HG02973 (cell line): ENCODE results near the gene ADCK1.
"Not testable (repeated sequence)": the region's sequence is repeated elsewhere in the genome, so short reads cannot be mapped to it uniquely, and the experiment has no call there.

Experiments used
- ATAC-seq: cut with Tn5 transposase; IDR thresholded peaks from one replicate; pipeline ENCODE4 v1.9.1; 2021; ENCODE audit warnings: moderate library complexity; ENCODE audit not compliant: unreplicated experiment

ADCK1 gene

GRCh38 chr14:77864085-77864484, 64.2 kb downstream of the ADCK1 start:
- ATAC-seq = no peak

DNA sequence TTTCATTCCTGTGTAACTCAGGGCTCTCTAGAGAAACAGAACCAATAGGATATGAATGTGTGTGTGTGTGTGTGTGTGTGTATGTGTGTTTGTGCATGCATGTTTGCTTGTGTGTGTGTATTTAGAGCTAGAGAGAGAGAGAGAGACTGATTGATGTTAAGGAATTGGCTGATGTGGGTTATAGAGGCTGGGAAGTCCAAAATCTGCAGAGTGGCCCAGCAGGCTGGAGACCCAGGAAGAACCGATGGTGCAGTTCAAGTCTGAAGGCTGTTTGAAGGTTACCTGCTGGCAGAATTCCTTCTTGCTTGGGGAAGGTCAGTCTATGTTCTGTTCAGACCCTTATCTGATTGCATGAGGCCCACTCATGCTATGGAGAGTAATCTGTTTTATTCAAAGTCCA, 64.7 kb downstream of the ADCK1 start:
- ATAC-seq = no peak

DNA sequence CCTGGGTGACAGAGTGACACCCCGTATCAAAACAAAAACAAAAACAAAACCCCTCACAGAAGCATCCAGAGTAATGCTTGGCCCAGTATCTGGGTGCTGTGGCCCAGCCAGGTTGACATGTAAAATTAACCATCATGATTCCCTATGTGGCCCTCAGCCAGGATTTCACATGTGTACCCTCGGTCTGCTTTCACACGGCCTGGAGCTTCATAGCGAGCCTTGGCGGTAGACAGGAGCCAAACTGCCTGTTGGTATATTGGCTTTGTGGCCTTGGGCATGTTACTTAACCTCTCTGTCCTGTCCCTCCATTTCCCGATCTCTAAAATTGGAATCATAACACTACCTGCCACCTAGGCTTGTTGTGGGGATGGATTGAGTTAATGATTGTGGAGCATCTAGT, 65.5 kb downstream of the ADCK1 start:
- ATAC-seq = no peak

DNA sequence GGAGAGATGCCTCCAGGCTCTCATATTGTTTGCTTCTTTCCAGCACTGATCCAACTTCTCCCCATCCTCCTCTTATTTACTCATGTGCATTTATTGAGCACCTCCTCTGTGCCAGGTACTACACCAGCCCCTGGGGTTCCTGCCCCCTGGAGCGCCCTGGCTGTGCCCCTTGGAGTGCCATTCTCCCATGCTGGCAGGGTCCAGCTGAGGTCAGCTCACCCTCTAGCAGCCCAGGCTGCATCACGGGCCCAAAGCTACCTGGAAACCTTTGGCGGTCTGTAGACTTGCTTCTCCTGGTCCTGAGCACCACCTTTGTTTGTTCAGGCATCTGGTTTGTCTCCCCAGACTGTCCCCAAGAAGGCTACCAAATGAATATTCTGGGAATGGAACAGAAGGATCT, 67.0 kb downstream of the ADCK1 start:
- ATAC-seq = no peak

- ATAC-seq = no peak
These were observed 67.6 kb downstream of the ADCK1 start for GRCh38 chr14:77867476-77867875.

DNA sequence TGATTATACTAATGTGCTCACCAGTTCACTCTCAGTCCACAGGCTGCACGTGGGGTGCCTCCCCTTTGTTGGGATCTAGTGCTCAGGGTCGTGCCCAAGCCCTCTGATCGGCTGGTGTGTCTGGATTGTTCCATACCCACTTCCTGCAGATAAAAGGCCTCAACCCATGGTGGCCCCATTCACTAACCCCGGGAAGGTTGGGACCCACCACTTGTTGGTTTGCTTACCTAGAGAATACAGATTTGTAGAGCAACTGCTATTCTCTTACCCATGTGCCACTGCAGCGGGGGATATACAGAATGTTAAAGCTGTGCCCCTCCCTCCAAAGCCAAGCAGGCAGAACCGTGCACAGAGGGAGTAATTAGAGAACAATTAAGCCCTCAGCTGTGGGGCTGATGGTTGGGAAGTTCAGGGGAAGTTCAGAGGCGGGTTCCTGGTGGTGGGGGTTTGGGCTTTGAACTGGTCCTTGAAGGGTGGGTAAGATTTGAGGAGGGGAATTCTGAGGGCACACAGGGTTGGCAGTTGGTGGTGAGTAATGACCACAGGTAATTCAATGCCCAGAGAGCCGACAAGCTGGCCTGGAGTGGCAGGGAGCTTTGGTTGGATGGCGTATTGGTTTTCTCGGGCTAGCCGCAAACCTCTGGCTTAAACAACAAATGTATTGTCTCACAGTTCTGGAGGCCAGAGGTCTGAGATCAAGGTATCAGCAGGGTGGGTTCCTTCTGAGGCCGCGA, 68.8 kb downstream of the ADCK1 start:
- ATAC-seq = no peak

- no peak for ATAC-seq
These were observed 69.4 kb downstream of the ADCK1 start for GRCh38 chr14:77869340-77869739.

DNA sequence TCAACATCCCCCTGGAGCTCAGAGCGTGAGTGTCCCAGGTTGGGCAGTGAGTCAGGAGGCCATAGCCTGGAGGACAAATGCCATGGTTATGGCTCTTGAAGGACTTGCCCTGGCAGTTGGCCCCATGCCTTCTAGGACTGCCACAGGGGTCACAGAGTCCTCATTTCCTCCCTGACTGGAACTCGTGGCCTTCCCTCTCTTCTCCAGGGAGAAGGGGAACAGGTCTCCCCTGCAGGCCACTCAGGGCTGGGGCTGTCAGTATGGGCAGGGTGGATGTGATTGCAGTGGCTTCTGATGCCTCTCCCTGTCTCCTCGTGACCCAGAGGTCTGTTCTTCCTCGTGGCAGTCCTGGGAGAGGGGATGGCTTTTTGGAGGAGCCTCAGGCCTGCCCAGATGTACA, 70.7 kb downstream of the ADCK1 start:
- ATAC-seq = no peak

- ATAC-seq = no peak
These were observed 72.2 kb downstream of the ADCK1 start for GRCh38 chr14:77872152-77872551.

- no peak for ATAC-seq
These were observed 73.1 kb downstream of the ADCK1 start for GRCh38 chr14:77872983-77873382.

GRCh38 chr14:77878783-77879182, 78.9 kb downstream of the ADCK1 start:
- no peak for ATAC-seq

GRCh38 chr14:77880056-77880455, 80.1 kb downstream of the ADCK1 start:
- no peak for ATAC-seq

DNA sequence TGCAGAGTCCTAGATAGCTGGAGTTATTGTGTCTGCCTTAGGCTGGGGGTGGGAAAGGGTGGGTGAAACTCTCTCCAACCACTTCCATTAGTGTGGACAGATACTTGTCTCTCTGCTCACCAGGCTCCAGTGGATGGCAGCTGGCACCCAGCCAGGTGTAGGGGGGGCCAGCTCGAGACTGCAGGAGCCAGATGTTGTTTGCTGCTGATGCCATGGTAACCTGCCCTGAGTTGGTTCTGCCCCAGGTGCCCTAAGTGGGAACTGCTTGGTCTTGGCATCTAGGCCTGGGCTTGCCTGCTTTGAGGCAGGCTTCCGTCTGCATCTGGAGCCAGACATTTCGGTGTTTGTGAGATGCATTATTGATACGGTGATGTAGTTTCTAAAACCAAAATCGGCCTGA, 82.2 kb downstream of the ADCK1 start:
- ATAC-seq = no peak

DNA sequence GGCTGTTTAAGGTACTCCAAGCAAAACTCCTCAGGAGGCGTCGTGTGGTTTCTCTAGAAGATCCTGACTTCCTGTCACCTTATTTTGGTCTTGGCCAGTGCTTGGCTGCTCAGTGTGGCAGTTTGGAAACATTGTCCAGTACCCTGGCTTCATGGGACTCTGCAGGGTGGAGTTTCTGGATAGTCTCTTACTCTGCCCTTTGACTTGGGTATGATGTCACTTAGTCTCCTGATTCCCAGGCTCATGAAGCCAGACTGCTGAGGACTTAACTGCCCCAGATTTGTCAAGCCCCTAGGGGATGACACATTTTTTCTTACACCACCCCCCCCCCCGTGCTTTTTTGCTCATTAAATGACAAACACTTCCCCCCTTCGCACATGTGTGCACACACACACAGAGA, 82.7 kb downstream of the ADCK1 start:
- no peak for ATAC-seq

GRCh38 chr14:77883131-77883846, 83.4 kb downstream of the ADCK1 start:
- ATAC-seq = no peak

- ATAC-seq = no peak
These were observed 83.9 kb downstream of the ADCK1 start for GRCh38 chr14:77883847-77884238.

GRCh38 chr14:77885367-77885766, 85.5 kb downstream of the ADCK1 start:
- no peak for ATAC-seq

DNA sequence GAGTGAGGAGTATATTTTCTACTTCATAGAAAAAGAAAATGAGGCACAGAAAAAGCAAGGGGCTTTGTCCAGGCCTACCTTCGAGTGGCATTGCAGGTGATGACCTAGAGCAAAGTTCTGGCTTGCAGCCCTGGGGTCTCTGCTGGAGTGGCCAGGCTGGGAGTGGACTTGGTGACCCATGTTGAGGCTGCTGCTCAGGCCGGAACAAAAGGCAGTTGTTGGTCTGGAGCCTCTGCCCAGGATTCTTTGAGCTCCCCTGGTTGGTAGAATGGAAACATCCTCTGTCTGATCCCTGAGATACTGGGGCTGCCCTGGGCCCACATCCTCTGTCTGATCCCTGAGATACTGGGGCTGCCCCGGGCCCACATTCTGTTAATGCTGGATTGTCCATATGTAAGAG, 86.1 kb downstream of the ADCK1 start:
- no peak for ATAC-seq

- ATAC-seq = not testable (repeated sequence)
These were observed 89.0 kb downstream of the ADCK1 start for GRCh38 chr14:77888903-77889302.

DNA sequence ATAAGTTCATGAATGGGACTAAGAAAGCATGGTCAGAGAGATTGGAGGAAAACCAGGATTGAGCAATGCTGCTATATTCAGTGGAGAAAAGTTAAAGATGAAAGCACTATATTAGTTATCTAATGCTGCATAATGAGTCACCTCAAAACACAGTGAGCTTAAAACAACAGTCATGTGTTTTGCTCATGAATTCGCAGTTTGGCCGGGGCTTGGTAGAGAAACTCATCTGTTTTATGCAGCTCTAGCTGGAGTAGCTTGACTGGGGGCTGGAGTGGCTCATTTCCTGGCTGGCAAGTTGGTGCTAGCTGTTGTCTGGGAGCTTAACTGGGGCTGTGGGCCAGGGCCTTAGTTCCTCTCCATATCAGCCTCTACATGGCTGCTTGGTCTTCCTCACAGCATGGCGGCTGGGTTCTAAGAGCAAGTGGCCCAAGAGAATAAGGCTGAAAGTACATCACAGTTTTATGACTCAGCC, 90.1 kb downstream of the ADCK1 start:
- ATAC-seq = no peak

GRCh38 chr14:77890873-77891272, 91.0 kb downstream of the ADCK1 start:
- no peak for ATAC-seq

DNA sequence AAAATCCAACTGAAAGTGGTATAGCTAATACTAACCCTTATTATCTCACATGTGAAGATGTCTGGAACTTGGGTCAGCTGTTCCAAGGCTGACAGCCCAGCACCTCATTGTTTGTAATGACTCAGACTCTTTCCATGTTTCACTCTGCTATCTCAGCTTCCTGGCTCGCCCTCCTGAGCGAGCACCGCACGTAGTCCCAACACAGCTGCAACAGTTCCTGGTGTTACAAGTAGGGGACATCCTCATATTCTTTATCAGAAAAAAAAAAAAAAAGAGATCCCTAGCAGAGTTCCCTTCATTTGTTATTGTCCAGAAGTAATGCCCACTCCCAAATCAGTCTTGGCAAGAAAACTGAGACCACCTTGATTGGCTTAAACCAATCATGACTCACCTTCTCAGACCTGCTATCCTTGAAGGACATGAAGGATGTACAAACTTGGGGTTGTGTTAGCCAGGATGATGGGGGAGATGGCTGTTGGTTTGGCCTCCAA, 92.5 kb downstream of the ADCK1 start:
- no peak for ATAC-seq
